GM18499 (cell line): ENCODE results near the gene ZFP69B.
"Not testable (repeated sequence)": the region's sequence is repeated elsewhere in the genome, so short reads cannot be mapped to it uniquely, and the experiment has no call there.

Source experiments
- ATAC-seq: cut with Tn5 transposase; IDR thresholded peaks from one replicate; pipeline ENCODE4 v1.9.1; 2021; ENCODE audit warnings: moderate number of reproducible peaks; ENCODE audit not compliant: insufficient read depth, unreplicated experiment

The ZFP69B gene

DNA sequence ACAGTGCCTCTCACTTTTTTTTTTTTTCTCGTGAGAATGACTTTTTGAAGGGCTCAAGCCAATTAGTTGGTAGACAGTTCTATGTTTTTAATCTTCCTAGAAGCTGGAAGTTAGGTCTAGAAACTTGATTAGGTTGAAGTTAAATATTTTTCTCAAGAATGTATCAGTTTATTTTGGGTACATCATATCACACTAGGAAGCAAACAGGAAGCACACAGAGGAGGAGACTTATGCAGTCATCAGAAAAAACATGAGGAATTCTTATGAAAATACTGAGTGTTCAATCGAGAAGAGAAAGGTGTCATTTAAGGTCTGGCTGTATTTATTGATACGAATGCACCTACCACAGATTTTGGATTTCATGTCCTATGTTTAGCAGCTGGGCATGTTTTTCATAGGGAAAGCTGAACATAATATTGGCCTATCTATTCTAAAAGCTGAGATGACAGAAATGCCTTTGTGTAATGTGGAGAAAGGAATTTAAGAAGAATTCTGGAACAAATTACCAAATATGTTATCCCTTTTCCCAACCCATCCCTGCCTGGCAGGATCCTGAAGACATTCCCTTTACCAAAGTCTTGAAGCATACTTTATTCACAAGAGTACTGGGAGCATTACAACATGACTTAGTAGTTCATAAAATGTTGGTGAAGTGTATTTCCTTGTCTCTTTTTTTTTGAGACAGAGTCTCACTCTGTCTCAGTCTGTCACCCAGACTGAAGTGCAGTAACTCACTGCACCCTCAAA, 17.5 kb upstream of the ZFP69B start:
- no peak for ATAC-seq

DNA sequence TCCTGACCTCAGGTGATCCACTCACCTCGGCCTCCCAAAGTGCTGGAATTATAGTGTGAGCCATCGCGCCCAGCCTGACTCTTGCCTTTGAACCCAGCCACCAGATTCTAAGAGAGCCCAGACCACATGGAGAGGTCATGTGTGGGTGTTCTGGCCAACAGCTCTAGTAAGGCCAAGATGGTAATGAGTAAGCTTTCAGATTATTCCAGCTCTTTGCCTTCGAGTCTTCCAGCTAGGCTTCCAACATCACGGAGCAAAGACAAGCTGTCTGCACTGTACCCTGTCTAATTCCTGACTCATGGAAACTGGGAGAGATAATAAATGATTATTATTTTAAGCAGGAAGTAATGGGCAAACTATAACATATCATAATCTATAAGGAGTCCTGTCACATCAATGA, 14.8 kb upstream of the ZFP69B start:
- ATAC-seq: no peak

DNA sequence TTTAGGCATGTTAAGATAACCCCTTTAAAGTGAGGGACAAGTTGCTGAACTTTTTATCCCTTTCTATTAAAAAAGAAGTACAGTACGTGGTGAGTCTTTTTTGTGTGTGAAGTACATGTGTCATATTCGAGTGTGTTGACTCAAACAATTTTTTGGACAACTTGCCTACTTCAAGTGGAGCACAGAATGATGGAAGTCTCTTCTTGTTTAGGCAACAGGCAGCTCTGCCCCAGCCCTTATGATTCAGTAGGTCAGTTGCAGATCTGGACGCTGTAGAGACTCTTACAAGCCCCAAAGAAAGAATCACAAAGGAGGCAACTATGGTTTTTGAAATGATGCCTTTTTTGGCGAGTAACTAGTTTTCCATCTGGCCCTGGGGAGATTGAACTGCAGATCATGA, 14.4 kb upstream of the ZFP69B start:
- ATAC-seq: no peak

DNA sequence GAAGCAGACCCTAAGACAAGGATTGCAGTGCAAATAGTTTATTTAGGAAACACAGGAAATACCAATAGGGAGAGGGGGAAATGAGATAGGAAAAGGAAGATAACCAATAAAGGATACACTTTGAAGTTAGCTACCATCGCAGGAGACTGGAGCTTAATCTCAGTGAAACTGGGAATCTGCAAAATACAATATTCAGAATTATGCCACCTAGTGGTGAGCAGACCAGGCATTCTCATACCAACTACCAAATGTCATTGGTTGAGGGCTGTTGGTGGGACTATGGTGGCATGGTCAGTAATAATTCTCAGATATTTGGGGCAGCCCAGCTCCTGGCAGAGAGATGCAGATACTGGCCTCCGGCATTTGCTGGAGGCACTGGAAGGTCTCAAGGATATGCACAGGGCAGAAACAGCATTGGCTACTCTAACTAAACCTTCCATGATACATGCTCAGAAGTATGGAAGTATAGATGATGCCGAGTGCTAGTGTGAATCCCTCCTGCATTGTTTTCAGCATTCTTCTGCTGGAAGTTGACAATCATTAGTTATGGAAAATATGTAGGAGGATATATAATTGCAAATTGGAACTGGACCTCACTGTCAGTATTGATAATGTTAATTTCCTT, 11.8 kb upstream of the ZFP69B start:
- no peak for ATAC-seq

DNA sequence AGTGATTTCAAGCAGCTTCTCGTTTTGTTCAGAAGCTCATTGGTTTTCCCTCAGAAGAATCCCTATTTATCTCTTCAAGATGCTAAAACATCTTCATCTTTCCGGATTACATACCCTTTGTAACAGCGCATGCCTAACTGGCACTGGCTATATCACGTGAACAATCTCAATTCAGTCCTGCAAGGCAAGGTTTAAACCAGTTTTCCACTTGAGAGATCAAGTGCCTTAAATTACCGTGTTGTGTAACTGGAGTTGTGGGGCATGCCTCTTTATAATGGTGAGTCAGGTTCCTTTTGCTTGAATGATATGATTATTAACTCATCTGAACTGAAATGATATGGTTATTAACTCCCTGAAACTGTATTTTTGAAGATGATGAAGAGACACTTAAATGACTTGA, 11.0 kb upstream of the ZFP69B start:
- ATAC-seq: no peak

DNA sequence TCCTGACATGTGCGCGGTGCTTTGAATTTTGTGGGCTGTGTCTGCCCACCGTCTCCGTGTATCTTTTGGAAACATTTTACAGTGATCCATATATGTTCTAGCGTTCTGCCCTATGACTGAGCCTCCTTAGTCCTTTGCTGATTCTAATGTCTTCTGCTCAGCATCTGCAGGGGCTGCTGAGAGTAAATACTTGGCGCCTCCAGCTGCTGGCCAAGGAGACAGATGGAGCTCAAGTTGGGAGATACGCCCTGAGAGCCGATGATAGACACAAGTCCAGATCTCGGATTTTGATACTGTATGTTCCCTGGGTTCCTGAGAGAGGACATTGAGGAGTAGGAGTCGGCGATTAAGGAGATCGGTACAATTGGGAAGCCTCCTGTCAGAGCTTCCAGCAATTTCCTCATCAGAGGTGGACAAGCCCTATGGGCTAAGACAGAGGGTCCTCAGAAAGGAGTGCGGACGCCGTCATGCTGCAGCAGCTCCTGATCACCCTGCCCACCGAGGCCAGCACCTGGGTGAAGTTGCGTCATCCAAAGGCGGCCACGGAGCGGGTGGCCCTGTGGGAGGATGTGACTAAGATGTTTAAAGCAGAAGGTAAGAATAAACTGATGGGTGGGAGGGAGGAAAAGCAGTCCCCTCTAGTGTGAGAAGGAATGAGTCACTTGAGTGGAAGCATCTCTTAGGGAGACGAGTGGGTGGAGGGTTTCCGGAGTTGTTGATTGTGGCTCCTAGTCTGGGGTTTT, 390 bp downstream of the ZFP69B start:
- peak; percentile 46 for ATAC-seq

DNA sequence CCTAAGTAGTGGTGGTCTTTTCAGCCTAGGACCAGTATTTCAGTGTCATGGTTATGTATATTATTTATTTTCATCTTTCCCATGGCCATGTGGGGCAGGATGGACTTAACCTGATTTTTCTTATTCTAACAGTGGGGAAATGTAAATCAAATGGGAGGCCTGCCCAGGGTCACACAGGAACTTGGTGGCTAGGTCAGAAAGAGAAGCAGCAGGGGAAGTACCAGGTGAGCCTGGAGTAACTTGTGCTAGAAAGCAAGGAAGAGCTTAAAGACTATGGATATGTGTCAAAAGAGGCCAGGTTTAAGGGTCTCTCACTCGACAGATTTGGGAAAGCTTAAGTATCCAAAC, 936 bp downstream of the ZFP69B start:
- no peak for ATAC-seq

DNA sequence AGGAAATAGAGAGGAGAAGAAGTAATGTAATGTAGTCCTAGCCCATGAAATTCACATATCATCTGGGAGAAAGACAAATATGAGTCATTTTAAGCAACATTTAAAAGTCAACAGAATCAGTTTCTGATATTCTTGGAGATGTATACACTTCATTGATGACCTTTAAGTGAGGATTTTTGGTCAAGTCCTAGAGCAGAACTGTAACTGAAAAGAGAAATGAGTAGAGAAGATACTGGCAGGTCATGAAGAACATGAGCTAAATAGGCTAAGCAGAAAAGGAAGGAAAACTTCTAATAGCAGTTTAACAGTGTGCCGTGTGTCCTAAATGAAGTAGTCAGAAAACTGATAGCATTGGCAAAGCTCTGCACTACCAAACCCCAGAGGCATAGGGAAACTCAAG, 4.6 kb downstream of the ZFP69B start:
- ATAC-seq: no peak

DNA sequence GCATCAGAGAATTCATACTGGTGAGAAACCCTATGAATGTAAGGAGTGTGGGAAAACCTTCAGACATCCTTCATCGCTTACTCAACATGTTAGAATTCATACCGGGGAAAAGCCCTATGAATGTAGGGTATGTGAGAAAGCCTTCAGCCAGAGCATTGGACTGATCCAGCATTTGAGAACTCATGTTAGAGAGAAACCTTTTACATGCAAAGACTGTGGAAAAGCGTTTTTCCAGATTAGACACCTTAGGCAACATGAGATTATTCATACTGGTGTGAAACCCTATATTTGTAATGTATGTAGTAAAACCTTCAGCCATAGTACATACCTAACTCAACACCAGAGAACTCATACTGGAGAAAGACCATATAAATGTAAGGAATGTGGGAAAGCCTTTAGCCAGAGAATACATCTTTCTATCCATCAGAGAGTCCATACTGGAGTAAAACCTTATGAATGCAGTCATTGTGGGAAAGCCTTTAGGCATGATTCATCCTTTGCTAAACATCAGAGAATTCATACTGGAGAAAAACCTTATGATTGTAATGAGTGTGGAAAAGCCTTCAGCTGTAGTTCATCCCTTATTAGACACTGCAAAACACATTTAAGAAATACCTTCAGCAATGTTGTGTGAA, 12.8 kb downstream of the ZFP69B start:
- ATAC-seq: no peak

DNA sequence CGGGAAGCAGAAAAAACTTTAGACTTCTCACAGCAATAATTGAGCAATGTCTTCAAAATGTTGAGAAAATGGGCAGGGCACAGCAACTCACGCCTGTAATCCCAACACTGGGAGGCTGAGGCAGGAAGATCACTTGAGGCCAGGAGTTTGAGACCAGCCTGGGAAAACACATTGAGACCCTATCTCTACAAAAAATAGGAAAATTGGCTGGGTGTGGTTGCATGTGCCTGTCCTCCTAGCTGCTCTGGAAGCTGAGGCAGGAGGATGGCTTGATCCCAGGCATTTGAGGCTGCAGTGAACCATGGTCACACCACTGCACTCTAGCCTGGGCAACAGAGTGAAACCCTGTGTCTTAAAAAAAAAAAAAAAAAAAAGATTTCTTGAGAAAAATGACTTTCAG, 19.1 kb downstream of the ZFP69B start:
- ATAC-seq: no peak

DNA sequence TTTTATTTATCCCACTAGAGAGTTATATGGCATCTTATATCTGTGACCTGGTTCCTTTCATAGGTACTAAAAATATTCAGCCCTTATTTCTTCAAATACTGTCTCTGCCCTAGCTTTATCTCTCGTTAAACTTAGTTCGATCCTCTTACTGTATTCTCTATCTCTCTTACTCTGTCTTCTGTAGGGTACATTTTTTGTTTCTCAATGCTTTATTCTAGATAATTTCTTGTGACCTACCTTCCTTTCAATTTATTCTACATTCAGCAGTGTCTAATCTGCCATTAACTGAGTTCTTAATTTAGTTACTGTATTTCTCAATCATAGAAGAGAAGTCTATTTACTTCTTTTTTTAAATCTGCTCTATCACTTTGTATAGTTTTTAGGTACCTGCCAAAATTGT, 25.0 kb downstream of the ZFP69B start:
- no peak for ATAC-seq

DNA sequence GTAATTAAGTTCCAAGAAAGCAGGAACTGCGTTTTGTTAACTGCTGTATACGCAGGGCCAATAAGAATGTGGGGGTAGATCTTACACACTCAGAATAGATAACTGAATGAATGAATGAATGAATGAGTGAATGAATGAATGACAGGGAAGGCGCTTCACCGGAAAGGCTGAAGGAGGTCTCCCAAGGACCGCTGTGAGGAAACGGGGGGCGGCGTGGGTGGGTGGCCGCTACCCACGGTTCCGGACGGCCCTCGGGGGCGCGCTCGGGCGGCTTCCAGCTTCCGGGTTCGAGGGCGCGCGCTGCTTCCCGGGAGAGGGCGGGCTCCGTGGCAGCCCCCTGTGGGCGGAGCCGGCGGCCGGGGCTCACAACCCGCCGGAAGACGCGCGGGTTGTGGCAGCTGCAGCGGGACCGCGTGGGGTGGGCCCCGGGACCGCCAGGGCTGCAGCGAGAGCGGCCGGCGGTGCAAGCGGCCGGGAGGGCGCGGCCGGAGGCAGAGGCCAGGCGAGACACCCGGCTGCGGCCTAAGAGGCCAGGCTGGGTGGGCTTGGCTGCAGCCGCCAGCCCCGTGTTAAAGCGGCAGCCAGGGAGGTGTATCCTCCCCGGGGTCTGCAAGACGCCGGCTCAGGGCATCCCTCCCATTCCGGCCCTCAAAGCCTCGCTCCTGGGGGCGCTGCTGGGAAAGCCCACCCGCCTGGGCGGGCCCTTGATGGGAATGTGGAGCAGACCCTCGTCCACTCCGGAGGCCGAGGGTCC, 26.8 kb downstream of the ZFP69B start, which contains the start of gene ZFP69:
Gene ZFP69 (plus strand): TSS at position 367 of the 754 bp plus-strand sequence. CDS start 2,072 bp downstream, outside the sequence.
- ATAC-seq: no peak

DNA sequence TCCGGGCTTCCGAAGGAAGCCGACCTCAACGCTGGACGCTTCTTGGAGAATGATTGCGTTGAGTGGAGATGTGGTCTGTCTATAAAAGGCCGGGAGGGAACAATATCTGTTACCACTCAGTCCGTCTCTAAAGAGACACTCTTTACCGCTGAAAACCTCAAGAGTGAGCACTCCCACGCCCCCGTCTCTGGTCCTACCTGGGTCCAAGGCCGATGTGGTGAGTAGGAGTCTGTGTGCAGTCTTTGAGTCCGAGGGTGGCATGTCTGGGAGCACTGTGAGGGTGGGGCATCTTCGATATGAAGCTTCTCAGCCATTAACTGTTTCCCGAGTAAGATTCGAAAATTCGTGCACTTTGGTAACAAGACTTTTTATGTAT, 27.4 kb downstream of the ZFP69B start:
- no peak for ATAC-seq

DNA sequence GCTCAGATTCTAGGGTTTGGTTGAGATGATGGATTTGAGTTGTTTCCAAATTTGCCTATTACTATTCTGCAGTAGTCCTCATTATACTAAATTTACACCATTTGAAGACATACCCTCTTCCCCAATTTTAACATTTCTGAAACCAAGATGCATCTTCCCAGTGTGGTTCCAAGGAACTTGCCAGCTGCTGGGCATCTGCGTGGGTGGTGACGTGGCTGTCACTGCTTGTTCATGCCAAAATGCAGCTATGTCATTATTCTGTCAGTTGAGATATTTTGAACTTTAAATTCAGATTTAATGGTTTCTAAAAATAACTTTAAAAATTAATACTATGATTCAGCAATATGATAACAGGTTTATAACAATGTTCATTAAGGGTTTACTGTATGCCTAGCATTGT, 28.0 kb downstream of the ZFP69B start:
- no peak for ATAC-seq

DNA sequence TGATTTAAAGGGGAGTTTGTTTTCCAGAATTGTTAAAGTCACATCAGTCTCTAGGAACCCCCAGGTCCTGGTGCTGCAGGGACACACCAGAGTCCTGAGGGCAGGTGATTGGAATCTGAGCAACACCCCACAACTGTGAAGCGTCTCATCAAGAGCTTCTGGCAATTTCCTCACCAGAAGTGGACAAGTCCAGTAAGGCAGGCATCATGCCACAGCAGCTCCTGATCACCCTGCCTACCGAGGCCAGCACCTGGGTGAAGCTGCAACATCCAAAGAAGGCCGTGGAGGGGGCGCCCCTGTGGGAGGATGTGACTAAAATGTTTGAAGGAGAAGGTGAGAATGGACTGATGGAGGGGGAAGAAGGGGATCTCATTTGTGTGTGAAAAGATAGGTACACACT, 28.9 kb downstream of the ZFP69B start:
- no peak for ATAC-seq

DNA sequence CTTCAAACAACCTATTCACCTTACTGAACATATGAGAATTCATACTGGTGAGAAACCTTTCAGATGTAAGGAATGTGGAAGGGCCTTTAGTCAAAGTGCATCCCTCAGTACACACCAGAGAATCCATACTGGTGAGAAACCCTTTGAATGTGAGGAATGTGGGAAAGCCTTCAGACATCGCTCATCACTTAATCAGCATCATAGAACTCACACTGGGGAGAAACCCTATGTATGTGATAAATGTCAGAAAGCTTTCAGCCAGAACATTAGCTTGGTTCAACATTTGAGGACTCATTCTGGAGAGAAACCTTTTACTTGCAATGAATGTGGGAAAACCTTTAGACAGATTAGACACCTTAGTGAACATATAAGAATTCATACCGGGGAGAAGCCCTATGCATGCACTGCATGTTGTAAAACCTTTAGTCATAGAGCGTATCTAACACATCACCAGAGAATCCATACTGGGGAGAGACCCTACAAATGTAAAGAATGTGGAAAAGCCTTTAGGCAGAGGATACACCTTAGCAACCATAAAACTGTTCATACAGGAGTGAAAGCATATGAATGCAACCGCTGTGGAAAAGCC, 45.1 kb downstream of the ZFP69B start:
- ATAC-seq: no peak

DNA sequence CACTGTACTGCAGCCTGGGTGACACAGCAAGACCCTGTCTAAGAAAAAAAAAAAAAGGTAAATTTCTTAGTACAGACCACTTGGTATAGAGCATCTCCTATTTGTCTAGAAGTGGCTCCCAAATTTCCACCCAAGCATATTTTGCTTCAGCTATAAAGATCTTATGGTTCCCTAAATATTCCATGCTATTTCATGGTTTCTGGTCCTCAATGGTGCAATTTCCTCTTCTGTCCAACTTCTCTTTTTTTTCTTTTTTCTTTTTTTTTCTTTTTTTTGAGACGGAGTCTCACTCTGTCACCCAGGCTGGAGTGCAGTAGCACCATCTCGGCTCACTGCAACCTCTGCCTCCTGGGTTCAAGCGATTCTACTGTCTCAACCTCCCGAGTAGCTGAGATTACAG, 52.4 kb downstream of the ZFP69B start:
- not testable (repeated sequence) for ATAC-seq

DNA sequence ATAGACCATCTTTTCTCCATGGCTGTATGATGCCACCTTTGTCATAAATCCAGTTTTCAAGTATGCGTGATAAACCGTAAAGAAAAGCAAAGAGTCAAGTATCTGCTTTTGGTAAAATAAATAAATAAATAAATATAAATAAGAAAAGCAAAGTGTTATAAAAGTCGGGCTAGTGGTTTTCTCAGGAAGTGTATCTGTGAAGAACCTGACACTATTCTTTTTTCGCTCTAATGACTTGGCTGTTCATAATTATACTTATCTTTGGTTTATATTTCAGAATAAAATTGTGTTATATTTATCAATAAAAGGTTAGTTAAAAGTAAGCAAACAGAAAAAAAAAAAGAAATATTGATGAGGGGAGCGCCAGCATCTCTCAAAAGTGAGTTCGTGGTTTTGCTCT, 57.7 kb downstream of the ZFP69B start:
- ATAC-seq: no peak

DNA sequence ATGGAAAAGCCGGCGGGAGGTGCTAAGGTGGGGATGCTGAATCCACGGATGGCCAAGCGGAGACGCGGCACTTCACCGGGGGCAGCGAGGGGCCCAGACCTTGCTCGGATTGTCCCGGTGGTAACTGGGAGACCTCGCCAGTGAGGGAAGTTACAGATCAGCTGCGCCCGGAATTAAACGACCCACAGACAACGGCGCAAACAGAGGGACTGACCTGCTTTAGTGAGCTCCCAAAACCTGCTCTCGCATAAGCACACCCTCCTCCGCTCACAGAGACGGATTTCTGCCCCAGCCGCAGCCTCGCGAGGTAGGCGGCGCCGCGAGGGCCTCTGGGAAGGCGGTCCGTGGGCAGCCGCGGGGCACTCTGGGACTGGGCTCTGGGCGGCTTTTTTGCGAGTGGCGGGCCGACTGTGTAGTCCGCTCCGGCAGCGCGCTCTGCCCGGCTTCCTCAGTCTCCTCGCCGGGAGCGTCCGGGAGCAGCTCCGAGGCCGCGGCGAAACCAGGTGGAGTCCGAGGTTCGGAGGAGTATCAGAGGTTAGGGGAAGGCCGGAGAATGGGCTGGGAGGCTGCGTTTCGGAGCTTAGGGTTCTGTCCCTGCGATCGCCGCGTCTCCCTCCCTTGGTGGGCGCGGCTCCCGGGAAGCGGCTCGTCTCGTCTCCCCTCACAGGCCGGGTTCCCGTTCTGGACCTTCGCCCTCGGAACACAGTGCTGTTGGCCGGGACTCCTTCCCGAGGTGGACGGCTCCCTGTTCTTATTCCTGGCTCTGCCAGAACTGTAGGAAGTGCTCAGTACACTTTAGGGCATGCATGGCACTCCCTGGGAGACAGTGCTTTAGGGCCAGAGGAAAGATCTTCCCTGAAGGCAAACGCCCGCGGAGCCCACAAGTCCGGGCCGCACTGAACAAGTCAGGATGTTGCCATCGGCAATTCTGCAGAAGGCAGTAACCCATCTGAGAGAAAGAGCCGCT, 58.4 kb downstream of the ZFP69B start, which contains the start of gene EXO5:
Gene EXO5 (plus strand): TSS at position 393 of the 967 bp plus-strand sequence. CDS start 5,778 bp downstream, outside the sequence.
- no peak for ATAC-seq
